GM12873 (cell line): Measurements from ENCODE around the gene SCUBE1.

ENCODE experiments used
- CTCF ChIP-seq: IDR thresholded peaks from 2 replicates; pipeline ENCODE4 v1.5.1; 2012; ENCODE audit warnings: low read depth, mild to moderate bottlenecking, moderate library complexity, low read length, control low read depth; ENCODE audit not compliant: insufficient read depth; ENCODE audit errors: missing control alignments

Gene SCUBE1

DNA sequence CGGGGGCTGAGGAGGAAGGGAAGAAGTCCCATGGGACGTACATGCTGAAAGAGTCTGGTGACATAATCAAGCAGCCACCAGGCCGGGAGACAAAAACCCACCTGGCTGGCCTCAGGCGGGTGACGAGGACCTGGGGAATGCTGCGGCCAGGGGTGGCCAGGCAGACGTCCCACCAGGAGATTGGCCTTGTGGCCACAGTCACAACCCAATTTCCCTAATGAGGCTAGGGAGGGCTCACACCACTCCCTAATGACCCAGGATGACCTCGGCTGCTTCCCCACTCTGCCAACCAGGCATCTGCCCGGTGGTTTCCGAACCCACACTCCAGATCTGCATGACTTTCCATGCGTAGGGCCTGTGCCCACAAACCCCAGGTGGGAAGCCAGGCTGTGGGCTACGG, 66.9 kb downstream of the SCUBE1 start:
- no peak for TF ChIP-seq CTCF

GRCh38 chr22:43275545-43276317, 67.4 kb downstream of the SCUBE1 start:
- no peak for TF ChIP-seq CTCF

GRCh38 chr22:43274595-43275240, 68.5 kb downstream of the SCUBE1 start:
- no peak for TF ChIP-seq CTCF

- TF ChIP-seq CTCF = peak; percentile 75
These were observed 69.2 kb downstream of the SCUBE1 start for GRCh38 chr22:43273902-43274484.

GRCh38 chr22:43272869-43273318, 70.3 kb downstream of the SCUBE1 start:
- TF ChIP-seq CTCF = no peak

DNA sequence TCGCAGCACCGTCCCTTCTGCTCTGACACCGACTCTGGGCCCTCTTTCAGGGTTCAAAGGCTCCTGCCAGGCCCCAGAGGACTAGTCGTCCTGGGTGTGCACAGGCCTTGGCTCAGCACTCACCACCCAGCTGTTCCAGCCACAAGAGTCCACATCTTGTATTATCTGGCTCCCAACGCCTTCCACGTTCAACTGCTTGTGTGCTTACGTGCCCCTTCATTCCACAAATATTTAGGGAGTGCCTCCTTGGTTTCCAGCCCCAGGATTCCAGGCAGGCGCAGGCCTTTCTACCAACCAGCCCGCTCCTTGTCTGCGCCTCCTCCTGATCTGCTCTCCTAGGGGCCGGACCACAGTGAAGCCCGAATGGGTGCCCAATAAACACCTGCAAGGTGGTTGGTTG, 70.9 kb downstream of the SCUBE1 start:
- no peak for TF ChIP-seq CTCF

DNA sequence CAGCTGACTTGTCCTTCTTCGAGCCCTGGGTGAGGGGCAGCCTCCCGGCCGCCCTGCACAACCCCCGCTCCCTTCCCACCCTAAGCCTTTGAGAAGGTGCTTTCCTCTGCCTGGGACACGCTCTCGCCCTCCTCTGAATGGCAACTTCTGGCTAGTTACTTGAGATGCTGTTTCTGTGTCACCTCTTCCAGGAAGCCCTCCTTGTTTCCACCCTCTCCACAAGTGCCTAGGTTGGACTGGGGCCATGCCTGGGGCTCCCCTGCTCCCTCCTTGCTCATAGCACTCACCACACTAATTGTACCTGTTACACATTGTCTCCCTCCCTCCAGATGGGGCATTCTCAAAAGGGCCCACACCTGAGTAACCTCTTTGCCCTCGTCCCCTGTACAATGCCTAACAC, 72.2 kb downstream of the SCUBE1 start:
- TF ChIP-seq CTCF = no peak
